Epidermal melanocyte (primary cell): ENCODE data around the gene DHCR7.
"Not testable (repeated sequence)": the region's sequence is repeated elsewhere in the genome, so short reads cannot be mapped to it uniquely, and the experiment has no call there.

Experiments
- DNase-seq: peaks from one replicate; pipeline ENCODE4 v3.0.0; 2011; ENCODE audit warnings: low spot score; ENCODE audit not compliant: insufficient read length

Gene DHCR7

DNA sequence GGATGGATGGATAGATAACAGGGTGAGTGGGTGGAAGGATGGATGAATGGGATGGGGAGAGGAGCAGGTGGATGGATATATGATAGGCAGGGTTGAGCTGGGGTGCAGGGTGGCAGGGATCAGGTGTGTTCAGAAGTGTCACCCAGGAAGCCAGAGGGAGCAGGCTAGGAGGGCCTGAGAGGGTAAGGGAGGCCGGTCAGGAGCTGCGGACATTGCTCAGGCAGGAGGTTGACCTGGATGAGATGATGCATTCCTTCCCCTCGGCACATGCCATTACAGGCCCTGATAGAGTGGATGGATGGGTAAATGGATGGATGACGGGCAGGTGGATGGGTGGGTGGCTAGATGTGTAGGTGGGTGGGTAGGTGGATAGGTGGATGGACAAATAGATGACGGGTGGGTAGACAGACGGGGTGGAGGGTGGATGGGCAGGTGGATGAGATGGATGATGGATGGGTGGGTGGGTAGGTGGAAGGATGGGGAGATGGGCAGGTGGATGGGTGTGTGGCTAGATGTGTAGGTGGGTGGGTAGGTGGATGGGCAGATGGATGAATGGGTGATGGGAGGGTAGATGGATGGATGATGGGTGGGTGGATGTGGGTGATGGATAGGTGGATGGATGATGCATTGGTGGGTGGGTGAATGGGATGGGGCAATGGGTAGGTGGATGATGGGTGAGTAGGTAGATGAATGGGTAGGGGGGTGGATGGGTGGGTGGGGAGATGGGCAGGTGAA, 8.0 kb downstream of the DHCR7 start:
- no peak for DNase-seq

DNA sequence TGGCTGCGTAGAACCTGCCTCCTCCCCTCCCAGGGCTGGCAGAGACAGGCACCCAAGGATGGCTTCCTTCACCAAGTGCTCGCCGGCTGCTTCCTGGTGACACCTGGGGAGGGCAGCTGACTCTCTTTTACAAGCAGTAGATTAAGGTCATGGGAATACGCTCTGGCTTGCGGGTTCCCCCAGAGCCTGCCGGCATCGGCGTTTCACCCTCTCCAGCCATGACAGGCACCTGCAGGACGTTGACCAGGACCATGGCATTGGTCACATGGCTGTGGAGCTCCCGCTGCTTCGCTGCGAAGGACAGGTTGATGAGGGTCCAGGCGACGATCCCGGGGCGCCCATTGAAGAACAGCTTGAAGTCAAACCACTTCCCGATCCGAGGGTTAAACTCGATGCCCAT, 9.5 kb downstream of the DHCR7 start:
- no peak for DNase-seq

DNA sequence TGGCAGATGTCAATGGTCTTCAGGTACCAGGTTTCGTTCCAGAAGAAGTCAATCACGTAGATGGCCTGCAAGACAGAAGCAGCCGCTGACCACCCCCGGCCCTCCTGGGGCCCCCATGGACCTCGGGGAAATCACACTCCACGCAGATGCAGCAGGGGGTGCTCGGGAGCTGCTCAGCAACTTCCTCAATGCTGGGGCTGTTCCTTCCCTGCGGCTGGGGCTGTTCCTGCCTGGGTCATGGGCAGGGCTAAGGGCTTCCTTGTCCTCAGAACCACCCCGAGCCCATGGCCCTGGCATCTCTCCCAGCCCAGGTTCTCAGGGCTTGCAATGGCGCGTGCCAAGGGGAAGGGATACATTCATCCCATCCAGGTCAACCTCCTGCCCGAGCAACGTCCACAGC, 10.3 kb downstream of the DHCR7 start:
- DNase-seq = no peak

DNA sequence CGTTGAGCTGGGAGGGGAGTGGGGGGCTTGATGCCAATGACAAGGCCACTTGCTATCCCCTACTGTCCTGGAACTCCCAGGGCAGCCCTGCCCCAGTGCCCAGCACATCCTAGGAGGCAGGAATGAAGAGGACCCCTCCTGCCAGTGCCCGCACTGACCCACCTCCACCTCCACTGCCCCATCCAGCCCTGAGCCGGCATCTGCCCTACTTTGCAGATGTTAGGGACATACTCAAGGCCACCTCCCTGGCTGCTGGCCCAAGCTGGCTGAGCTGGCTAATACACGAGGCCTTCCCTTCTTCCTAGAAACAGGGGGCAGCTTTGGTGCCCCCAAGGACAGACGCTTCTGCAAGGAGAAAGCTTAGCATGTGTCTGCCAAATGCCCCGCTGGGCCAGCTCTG, 10.8 kb downstream of the DHCR7 start:
- no peak for DNase-seq

DNA sequence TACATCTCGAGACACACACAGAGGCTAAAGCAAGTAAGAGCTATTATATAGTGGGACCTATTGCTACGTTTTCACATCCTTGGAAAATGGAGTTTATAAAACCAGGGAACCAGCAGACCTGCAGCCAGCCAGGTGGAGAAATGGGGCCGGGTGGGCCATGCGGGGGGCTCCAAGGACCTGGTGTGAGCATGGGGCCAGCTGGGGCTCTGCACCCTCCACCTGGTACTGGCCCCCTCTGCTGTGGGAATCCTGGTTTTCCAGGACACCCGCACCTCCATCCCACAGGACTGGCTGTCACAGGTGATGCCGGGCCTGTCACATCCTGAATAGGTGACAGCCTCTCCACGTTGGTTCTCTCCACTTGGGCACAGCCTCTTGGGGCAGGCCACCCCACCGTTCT, 11.3 kb downstream of the DHCR7 start:
- DNase-seq = no peak

DNA sequence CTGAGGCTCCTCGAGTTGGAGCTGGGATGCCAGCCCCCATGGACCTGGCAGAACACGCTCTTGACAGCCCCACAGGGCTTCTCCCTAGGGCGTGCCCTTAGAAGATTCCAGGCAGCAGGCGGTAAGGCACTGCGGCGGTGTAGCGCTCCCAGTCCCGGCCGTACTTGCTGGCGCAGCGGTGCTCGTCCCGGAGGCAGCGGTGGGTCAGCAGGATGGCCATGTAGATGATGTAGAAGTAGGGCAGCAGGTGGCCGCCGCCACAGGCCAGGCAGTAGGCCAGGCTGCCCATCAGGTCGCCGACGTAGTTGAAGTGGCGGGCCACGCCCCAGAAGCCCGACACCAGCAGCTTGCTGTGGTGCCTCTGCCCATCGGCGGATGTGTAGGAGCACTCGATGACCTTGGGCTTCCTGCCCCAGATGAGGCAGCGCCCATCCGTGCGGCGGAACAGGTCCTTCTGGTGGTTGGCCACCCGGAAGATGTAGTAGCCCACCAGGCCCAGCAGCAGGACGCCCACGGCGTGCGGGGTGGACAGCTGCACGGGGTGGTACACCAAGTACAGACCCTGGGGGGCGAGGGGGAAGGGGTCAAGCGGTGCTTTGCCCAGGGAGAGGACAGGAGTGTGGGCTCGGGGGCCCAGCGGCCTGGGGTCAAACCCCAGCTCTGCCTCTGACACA, 12.8 kb downstream of the DHCR7 start:
- no peak for DNase-seq

DNA sequence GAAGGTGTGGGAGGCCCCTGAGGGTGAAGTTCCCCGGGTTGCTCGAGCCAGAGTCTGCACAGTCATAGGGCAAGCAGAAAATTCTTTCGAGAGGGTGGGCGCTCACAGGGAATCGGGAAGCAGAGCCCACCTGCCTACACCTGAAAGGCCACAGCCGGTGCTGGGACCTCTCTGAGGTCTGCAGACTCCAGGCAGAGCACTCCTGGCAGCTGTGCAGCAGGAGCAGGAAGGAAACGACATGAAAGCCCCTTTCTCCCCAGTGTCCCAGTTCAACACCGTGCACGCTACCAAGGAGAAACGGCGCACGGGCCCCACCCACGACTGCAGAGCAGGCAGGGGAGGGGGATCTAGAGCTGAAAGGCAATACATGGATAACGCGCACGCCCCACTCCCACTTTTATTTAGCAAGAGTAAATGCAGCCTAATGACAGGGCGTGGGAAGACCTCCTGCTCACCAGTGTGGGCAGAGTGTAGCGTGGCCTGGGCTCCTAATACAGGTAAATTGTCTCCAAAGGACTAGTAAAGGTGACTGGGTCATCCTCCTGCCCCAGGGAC, 13.5 kb downstream of the DHCR7 start:
- DNase-seq = no peak

DNA sequence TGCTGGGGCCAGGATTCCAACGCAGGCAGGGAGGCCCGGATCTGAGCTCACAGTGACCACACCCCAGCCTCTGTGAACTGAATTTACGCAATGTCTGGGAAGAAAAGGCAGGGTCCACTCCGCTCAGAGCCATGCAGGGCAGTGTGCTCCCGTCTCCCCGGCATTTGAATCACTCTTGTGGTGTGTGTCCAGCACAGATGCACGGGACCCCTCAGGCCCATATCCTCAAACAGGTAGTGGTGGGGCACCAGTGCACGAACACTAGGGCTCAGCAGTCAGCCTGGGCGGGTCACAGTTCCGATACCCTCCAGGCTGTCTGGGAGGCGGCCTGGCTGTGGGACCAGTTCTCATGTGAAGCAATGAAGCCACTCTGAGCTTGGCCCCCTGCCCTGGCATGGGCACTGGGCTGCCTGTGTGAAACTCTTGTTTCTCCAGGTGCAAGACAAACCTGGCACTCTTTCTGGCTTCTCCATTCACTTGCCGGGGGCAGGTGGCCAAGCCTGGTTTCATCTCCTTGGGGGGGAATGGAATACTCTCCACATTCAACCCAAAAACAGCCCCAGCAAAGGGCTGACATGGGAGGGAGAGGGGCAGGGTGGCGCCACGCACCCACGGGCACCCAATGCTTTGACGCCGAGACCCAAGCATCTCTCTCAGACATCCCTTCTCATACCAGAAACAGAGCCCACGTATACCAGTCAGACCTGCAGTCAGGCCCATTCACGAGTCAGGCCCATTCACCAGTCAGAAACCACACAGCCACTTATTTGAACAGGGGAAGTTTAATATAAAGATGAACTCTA, 14.3 kb downstream of the DHCR7 start:
- DNase-seq = no peak

DNA sequence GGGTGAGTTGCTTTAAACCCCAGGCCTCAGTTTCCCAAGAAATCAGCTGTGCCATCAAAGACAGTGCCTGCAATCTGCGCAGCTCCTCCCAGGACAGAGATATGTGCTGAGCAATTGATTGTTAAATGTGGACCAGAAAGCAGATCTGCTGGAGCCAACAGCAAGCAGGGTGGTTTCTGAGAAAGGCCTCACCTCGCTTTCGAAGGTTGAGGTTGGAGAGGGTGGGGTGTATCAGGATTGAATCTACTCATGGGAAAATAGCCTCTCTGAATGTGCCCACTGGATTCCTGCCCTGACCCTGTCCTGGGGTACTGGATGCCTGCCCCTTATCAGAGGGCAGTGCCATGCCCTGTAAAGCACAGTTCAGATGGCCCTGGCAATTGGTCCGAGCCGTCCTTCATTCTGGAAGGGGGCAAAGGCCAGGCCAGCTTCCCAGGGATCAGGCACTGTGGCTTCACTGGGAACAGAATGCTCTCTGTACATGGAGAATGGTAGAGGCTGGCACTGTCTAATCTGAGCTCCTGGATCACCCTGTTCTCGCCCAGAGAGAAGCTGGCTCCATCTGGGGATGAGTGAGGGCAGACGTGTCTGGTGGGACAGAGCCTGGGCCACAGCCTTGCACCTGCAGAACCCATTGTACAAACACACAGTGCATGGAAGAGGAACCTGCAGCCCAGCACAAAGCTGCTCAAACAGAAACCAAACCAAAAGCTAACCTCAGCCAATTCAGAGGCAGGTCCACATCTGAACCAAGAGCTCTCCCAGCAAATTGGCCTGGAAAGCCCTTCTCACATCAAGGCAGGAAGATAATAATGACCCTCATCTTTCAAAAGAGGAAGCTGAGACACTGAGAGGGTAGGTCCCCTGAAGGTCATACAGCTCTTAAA, 15.2 kb downstream of the DHCR7 start:
- DNase-seq = no peak

DNA sequence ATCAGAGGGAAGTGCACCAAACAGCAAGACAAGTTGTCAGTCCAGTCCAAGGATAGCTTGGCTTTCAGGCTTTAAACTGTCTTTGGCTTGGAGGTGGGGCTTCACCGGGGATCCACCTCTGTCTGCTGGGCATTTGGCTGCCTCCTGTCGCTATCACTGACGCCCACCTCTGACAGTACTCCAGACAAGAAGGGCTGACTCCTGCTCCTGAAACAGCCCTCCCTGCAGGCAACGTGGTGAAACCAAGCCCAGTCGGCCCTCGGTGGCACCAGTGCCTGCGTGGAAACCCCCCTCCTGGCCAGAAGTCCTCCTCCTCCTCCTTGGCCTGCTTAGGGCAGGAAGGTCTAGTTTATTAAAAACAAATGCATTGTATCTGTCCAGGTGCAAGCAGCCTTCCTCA, 16.9 kb downstream of the DHCR7 start:
- no peak for DNase-seq

DNA sequence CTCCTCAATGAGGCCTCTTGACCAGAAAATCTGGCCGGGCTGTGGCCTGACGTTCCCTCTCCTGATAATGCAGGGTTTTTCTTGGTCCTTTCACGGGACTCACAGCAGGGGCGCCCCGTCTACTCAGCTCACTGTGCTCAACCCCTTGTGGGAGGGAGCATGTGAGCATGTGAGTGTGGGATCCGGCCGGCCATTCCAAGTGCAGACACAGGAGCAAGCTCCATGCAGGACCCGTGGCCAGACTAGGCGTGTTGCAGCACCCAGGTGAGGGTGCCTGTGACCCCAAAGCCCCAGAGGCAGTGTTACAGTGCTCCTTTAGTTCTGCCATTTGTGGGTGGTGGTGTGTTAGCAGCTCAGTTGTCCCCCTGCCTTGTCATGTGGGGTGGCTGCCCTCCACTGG, 18.0 kb downstream of the DHCR7 start:
- no peak for DNase-seq

DNA sequence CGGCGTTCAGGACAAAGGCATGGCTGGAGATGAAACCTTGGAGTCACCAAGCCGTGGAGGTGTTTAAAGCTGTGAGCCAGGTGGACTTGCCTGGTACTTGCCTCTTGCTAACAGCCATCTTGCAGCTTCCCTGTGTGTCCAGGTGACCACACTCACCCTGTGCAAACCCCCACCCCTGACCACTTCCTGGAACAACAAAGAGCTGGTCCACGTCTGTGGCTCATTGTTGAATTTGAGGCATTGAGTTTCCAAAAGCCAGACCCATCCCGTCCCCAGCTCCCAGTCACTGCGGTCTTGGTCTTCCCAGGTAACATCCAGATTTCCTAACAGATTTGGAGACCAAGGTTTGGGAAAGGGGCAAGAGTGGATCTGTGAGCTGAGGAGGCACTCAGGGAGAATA, 18.5 kb downstream of the DHCR7 start:
- DNase-seq = no peak

DNA sequence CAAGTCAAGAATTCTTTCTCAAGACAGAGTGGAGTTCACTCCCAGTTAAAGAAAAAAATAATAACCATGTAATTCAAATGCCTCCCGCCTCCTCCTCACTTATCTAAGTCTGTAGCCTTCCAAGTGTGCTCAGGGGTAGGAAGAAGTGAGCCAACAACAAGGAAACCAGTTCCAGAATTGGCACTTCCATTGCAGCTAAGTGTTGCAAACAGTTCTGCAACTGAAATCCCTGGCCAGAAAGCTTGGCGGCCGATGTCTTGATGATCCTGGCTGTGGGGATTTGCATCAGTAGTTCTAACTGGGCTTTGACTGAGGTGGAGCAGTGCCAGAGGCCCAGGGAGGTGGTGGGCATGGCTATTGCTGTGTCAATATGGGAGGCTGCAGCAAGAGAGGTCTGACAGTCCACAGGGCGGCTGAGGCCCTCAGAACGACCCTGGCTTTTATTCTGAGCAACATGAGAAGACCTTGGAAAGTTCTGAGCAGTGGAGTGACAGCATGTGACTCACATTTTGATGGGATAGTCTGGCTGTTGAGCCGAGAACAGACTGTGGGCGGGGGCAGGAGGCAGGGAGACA, 19.2 kb downstream of the DHCR7 start:
- no peak for DNase-seq

DNA sequence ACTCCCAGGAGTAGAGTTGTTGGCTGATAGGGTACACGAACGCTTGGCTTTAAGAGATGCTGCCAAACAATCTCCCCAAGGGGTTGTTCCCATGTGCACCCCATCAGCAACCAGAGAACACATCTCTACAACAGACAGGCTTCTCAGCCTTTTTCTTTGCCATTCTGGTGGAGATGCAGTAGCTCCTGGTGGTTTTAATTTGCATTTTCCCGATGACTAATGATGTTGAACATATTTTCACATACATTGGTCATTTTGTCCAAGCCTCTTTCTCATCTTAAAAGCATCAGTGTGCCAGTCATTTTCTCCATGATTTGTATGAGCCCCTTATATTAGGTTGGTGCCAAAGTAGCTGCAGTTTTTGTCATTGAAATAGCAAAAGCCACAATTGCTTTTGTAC, 21.8 kb downstream of the DHCR7 start:
- DNase-seq = no peak

DNA sequence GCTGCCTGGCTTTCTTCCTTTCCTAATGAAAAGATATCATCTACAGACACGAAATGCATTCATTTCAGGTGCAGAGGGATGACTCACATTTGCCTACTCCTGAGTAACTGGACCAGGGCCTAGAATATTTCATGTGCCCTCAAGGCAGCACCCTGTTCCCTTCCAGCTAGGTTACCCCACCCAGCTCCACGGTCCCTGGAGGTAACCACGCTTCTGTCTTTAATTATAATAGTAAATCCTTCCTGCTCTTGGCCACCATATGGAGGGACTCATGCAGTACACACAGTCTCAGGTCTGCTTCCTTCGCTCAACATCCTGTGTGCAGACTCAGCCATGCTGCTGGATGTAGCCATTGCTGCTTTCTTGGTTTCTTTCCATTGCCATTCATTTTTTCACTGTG, 22.3 kb downstream of the DHCR7 start:
- no peak for DNase-seq

DNA sequence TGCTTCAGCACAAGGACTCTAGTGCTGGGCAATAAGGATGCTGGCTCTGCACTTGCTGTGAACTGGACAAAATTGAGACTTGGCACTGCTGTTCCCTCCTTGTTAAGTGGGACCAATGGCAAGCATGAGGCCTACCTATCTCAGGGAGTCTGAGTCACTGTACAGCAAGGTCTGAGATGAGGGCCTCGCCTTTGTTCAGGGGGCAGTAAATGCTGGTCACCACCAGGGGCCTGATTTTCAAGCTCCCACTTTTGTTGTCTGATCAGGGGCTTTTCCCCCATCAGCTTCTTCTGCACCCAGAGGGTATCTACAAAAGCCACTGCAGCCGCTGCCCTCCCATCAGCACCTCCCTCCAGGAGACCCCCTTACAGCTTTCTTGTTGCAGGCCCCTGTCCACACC, 22.8 kb downstream of the DHCR7 start:
- DNase-seq = no peak

DNA sequence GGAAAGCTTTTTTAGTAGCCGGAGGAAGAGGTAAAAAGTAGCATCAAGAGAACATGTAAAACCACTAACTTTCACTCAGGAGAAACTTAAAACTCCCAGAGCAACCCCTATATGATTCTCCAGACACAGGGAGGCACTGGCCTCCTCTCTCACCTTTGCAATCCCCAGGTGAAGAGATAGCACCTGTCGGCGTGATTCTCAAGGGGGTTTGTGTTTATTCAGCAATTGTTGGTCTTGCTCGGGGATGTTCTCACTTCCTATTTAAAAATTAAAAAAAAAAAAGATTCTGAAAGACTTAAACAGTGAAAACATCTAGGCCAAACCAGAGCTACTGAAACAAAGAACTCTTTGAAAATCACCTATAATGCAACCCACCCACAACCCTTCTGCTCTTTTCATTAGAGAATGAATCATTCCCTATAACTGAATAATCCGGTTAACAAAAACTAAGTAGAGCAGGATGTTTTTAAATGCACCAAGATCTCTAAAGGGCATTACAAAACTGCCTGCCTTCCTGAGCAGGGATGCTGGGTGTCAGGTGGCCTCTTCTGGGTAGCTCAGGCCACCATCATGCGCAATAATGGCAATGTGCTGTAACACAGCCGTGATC, 24.9 kb downstream of the DHCR7 start:
- no peak for DNase-seq

DNA sequence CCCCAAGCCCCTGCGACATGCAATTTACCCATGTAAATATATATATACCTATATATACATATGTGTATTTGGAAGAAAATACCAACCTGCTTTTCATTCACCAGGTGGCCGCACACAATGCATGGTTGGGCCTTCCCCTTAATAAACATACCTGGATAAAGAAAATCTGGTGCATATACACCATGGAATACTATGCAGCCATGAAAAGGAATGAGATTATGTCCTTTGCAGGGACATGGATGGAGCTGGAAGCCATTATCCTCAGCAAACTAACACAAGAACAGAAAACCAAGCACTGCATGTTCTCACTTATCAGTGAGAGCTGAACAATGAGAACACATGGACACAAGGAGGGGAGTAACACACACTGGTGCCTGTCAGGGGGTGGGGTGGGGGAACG, 25.9 kb downstream of the DHCR7 start:
- DNase-seq = not testable (repeated sequence)

DNA sequence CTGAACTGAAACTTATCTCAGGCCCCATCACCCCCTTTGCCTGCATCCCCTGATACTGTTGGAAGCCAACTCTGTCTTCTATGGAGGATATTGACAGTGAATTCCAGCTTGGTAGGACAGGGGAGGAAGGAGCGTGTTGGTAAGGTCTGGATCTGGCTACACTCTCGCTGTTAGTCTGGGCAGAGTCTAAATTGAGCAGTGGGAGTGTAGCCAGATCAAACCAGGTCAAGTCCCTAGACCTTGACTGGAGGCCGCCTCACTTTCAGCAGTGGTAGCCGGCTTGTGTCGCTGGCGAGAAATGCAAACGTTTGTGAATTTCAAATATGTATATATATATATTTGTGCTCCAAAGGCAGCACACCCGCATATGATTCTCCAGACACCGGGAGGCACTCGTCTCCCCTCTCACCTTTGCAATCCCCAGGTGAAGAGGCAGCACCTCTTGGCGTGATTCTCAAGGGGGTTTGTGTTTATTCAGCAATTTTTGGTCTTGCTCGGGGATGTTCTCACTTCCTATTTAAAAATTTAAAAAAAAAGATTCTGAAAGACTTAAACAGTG, 26.7 kb downstream of the DHCR7 start:
- no peak for DNase-seq
